Activated CD8-positive, alpha-beta memory T cell treated with anti-CD3 and anti-CD28 coated beads, Interleukin-2, amount 50 U/mL, for 48 hours (primary cell): ENCODE measurements around the gene CCNE1.
"Not testable (repeated sequence)": the region's sequence is repeated elsewhere in the genome, so short reads cannot be mapped to it uniquely, and the experiment has no call there.

ENCODE experiments used
- DNase-seq: peaks from one replicate; pipeline ENCODE4 v3.0.0-alpha.2; 2020

Gene CCNE1

GRCh38 chr19:29789007-29789406, 22.8 kb upstream of the CCNE1 start:
- no peak for DNase-seq

GRCh38 chr19:29793116-29793727, 18.6 kb upstream of the CCNE1 start:
- DNase-seq = no peak

- DNase-seq = not testable (repeated sequence)
These were observed 17.3 kb upstream of the CCNE1 start for GRCh38 chr19:29794490-29794889.

GRCh38 chr19:29795461-29796172, 16.2 kb upstream of the CCNE1 start:
- no peak for DNase-seq

GRCh38 chr19:29796173-29796573, 15.6 kb upstream of the CCNE1 start:
- no peak for DNase-seq

GRCh38 chr19:29798774-29799497, 12.9 kb upstream of the CCNE1 start:
- no peak for DNase-seq

GRCh38 chr19:29800100-29800825, 11.5 kb upstream of the CCNE1 start:
- DNase-seq = no peak

- not testable (repeated sequence) for DNase-seq
These were observed 7.8 kb upstream of the CCNE1 start for GRCh38 chr19:29803951-29804350.

- DNase-seq = no peak
These were observed 7.3 kb upstream of the CCNE1 start for GRCh38 chr19:29804493-29804892.

- DNase-seq = no peak
These were observed 6.5 kb upstream of the CCNE1 start for GRCh38 chr19:29805031-29805965.

GRCh38 chr19:29806098-29806866, 5.5 kb upstream of the CCNE1 start:
- DNase-seq = no peak

- no peak for DNase-seq
These were observed 4.6 kb upstream of the CCNE1 start for GRCh38 chr19:29807178-29807577.

- no peak for DNase-seq
These were observed 3.9 kb upstream of the CCNE1 start for GRCh38 chr19:29807870-29808405.

- DNase-seq = no peak
These were observed 1.8 kb upstream of the CCNE1 start for GRCh38 chr19:29809795-29810503.

- DNase-seq = no peak
These were observed 1.3 kb upstream of the CCNE1 start for GRCh38 chr19:29810504-29810871.

GRCh38 chr19:29812080-29812880, 489 bp downstream of the CCNE1 start:
- DNase-seq = peak; percentile 73

GRCh38 chr19:29812881-29813275, 1.1 kb downstream of the CCNE1 start:
- no peak for DNase-seq

GRCh38 chr19:29813642-29814041, 1.9 kb downstream of the CCNE1 start:
- no peak for DNase-seq

GRCh38 chr19:29815231-29815630, 3.4 kb downstream of the CCNE1 start:
- no peak for DNase-seq

- DNase-seq = no peak
These were observed 5.5 kb downstream of the CCNE1 start for GRCh38 chr19:29817316-29817715.
